ENCODE measurements around the gene VPS26A.
"Not testable (repeated sequence)": the region's sequence is repeated elsewhere in the genome, so short reads cannot be mapped to it uniquely, and the experiment has no call there.

The VPS26A gene

GRCh38 chr10:69103784-69104183 is 20.2 kb upstream of the VPS26A start:
- no peak for DNase-seq

GRCh38 chr10:69104994-69105790 is 18.8 kb upstream of the VPS26A start:
- no peak for DNase-seq

DNA sequence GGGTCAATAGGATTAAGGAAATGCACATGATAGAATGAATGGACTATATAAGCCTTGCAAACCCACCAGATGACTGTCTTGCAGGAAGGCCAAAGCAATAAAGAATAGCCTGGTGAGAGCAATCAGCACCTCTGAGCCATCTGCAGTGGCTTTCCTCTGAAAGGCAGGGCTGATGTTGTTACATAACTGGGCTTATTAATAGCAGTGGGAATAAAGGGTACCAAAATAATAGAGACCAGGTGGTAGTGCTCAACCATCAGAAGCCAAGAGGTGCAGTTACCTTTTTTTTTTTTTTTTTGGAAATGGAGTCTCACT is 16.8 kb upstream of the VPS26A start:
- DNase-seq, result no peak

DNA sequence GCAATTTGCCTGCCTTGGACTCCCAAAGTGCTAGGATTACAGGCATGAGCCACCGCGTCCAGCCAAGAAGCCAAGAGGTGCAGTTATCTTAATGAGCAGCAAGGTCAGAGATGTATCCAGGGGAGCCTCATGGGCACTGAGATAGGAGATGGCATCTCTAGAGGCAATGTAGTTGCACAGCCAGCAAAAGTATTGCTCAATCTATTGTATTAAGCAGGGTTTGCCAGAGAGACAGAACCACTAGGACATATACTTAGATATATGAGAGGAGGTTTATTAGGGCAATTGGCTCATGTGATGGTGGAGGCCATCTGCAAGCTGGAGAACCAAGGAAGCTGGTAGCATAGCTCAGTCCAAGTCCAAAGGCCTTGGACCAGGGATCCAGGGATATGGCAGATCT is 16.3 kb upstream of the VPS26A start:
- no peak for DNase-seq

GRCh38 chr10:69119896-69120295 is 4.1 kb upstream of the VPS26A start:
- no peak for DNase-seq

DNA sequence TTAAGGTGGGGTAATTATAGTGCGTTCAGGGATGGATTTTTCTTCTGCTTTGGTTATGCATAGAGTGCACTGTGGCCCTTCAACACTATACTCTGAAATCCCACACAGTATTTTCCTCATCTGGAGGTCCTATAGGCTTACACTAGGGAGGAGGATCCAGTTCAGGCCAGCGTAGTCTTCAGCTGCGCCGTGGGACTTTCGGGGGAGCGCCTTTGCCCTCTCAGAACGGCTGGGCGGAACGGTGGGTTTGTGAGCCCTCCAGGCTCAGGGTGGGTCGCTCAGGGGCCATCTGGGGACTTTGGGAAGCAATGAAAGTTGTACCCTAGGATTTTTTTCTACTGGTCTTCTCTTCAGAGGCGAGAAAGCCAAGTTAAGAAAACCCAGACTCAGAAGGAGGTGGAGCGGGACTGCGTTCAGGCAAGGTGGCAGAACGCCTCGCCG is 652 bp upstream of the VPS26A start:
- no peak for DNase-seq

- peak; percentile 23 for DNase-seq
These were observed 738 bp downstream of the VPS26A start for GRCh38 chr10:69124563-69125268.

DNA sequence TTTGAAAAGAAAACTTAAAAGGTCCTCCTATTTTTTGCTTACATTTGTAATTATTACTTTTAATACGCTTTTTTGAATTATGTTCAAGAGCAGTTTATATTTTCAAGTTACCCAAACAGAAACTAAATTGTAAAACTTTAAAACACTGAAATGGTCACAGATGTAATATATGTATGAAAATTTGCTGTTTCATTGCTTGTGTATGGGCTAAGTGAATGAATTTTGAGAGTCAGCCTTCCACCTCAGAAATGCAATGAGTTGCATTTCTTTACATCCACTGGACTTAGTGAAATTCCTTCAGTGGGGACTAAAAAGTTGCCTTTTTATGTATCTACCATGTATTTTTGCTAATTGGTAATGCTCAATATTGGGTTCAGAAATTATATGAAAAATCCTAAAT is 1.6 kb downstream of the VPS26A start:
- DNase-seq, result no peak

DNA sequence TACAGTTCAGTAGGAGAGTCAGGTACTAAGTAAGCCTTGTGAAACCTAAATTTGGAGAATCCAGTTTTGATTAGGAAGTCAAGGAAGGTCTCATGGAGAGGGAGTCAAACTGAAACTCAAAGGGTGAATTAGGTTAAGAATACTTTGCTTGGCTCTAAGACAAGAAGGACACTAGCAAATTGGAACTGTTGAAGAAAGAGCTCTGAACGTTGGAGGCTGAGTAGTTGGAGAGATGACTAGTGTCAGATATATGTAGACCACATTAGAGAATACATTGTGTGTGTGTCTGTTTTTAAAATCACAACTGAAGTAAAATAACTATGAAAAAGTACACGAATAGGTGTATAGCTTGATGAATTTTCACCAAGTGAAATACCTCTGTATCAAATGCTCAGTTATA is 6.3 kb downstream of the VPS26A start:
- no peak for DNase-seq

GRCh38 chr10:69139961-69140360 is 16.0 kb downstream of the VPS26A start:
- no peak for DNase-seq

- no peak for DNase-seq
These were observed 17.3 kb downstream of the VPS26A start for GRCh38 chr10:69141304-69141703.

- DNase-seq, result not testable (repeated sequence)
These were observed 18.1 kb downstream of the VPS26A start for GRCh38 chr10:69142074-69142473.

DNA sequence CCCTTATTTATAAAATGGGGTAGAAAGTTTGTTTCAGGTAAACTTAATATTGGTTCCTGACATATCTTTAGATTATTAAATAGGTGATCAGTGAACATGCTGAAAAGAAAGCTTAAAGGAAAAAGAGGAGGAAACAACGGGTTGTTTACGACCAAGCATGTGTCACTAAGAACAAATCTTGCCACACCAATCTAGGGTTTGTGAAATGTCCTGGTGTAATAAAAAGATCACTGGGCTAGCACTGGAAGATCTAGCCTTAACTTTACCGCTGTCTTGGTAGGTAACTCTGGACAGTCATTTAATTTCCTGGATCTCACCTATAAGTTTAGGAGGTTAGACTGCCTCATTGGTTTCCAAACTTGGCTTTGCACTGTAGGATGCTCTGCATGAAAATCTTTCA is 19.0 kb downstream of the VPS26A start:
- no peak for DNase-seq

- DNase-seq, result no peak
These were observed 21.4 kb downstream of the VPS26A start for GRCh38 chr10:69145329-69145728.

DNA sequence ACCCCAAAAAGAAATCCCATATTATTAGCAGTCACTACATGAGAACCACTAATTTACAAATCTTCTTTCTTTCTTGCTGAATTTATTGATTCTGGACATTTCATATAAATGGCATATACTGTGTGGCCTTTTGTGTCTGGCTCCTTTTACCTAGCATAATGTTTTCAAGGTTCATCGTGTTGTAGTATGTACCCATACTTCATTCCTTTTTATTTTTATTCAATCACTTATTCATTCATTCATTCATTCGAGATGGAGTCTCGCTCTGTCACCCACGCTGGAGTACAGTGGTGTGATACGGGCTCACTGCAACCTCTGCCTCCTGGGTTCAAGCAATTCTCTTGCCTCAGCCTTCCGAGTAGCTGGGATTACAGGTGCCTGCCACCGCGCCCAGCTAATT is 21.9 kb downstream of the VPS26A start:
- no peak for DNase-seq

DNA sequence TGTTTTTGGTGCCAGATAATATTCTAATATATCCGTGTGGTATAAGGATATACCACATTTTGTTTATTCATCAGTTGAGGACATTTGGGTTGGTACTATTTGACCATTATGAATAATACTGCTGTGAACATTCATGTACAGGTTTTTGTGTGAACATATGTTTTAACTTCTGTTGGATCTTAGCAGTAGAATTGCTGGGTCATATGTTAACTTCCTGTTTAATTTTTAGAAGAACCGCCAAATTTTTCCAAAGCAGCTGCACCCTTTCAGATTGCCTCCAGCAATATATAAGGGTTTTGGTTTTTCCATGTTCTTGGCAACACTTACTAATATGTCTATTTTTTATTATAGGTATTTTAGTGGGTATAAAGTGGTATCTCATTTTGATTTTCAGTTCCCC is 22.8 kb downstream of the VPS26A start:
- DNase-seq, result no peak

GRCh38 chr10:69151984-69152383 is 28.0 kb downstream of the VPS26A start:
- DNase-seq, result no peak

- no peak for DNase-seq
These were observed 29.2 kb downstream of the VPS26A start for GRCh38 chr10:69153227-69153626.

- DNase-seq, result no peak
These were observed 36.8 kb downstream of the VPS26A start for GRCh38 chr10:69160809-69161241.

DNA sequence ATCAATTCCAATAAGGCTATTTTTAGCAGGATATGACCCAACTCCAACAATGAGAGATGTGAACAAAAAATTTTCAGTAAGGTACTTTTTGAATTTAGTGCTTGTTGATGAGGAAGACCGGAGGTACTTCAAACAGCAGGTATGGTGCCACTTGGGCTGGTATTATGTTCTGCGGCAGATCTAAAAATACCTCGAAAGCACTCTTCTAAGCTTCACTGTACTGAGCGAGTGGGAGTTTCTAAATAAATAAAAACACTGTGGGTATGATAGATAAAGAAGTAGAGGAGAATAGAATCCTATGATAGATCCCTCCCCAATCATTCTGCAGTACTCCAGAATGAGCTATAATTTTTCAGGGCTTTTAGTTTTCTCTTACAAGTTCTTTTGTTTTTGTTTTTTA is 44.5 kb downstream of the VPS26A start:
- no peak for DNase-seq

- no peak for DNase-seq
These were observed 48.4 kb downstream of the VPS26A start for GRCh38 chr10:69172241-69172982.

- DNase-seq, result not testable (repeated sequence)
These were observed 51.3 kb downstream of the VPS26A start for GRCh38 chr10:69175326-69175725.

DNA sequence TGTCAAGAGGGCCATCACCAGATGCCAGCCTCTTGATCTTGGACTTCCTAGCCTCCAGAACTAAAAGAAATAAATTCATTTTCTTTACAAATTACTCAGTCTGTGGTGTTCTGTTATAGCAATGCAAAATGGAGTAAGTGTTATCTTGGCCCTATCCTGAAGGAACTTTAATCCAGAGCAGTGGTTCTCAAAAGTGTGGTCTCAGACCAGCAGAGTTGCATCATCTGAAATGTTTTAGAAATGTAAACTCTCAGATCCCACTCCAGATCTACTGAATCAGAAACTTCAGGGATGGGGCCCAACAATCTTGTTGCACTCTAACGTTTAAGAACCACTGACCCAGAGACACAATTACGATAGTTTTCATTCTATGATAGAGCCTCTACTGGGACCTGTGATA is 52.8 kb downstream of the VPS26A start:
- no peak for DNase-seq

Measured in T-helper 9 cell (primary cell).